Epithelial cell of proximal tubule (primary cell): ENCODE results near the gene RPL27. TPM values are rescaled to one million over a fixed set of nuclear protein-coding genes. Genes with fewer than 3 reads are reported as not detected.

ENCODE experiments used
- DNase-seq: peaks from one replicate; pipeline ENCODE4 v3.0.0-alpha.2; 2011; ENCODE audit warnings: low read depth
- H3K4me3 ChIP-seq: 2 replicates; pipeline ENCODE4 v1.5.1; 2011; ENCODE audit warnings: low read depth, mild to moderate bottlenecking, low read length
- CTCF ChIP-seq: conservative IDR thresholded peaks from 2 replicates; pipeline ENCODE4 v1.5.1; 2012; ENCODE audit warnings: low read depth, mild to moderate bottlenecking, low read length
- total RNA-seq: library from RNA; depleted of rRNA; stranded (reverse); fragments of >200 nt; gene quantifications from 2 replicates; pipeline ENCODE4 v1.2.3, GENCODE V29; 2015

RPL27 gene
- 1,399 and 1,932 TPM in 2 replicates for total RNA-seq

- peak; percentile 98 for DNase-seq
- H3K4me3 ChIP-seq, result peak within 1 kb of the TSS; percentile 86
- peak; percentile 78 for TF ChIP-seq CTCF
Observed at GRCh38 chr17:42997984-42998938, at the start of gene RPL27. Gene RPL27, plus strand, starts transcription at chr17:42998419. Its CDS starts 332 bp downstream, at chr17:42998751.

- H3K4me3 ChIP-seq, result no peak overlapping the region
- no peak for TF ChIP-seq CTCF
- no peak for DNase-seq
Observed at GRCh38 chr17:42950044-42950783, 48.0 kb upstream of the RPL27 start.

- DNase-seq, result no peak
- no peak for TF ChIP-seq CTCF
- H3K4me3 ChIP-seq, result no peak overlapping the region
Observed at GRCh38 chr17:42953669-42954068, 44.5 kb upstream of the RPL27 start.

GRCh38 chr17:42964161-42964932, 33.9 kb upstream of the RPL27 start, which contains the start of gene AARSD1:
Gene AARSD1, minus strand, starts transcription at chr17:42964454. Its CDS starts 14 bp downstream, at chr17:42964440.
- H3K4me3 ChIP-seq, result peak within 1 kb of the TSS; percentile 72
- DNase-seq, result peak; percentile 80
- TF ChIP-seq CTCF, result no peak

- H3K4me3 ChIP-seq, result no peak overlapping the region
- no peak for DNase-seq
- no peak for TF ChIP-seq CTCF
Observed at GRCh38 chr17:42967925-42968324, 30.3 kb upstream of the RPL27 start.

- no peak overlapping the region for H3K4me3 ChIP-seq
- TF ChIP-seq CTCF, result no peak
- peak; percentile 55 for DNase-seq
Observed at GRCh38 chr17:42969001-42969581, 29.1 kb upstream of the RPL27 start.
